Measurements from ENCODE around the gene CCL15.

The CCL15 gene

GRCh38 chr17:35988164-35988563 is 13.2 kb downstream of the CCL15 start:
- DNase-seq: no peak

GRCh38 chr17:35986643-35987042 is 14.7 kb downstream of the CCL15 start, which contains the start of gene CCL14:
TSS of gene CCL14 (minus strand) at chr17:35986729. CDS start at chr17:35986649, 80 bp downstream.
- no peak for DNase-seq

- DNase-seq: no peak
Measured at GRCh38 chr17:35984140-35984539, 17.2 kb downstream of the CCL15 start.

- DNase-seq: no peak
Measured at GRCh38 chr17:35982409-35983191, 18.8 kb downstream of the CCL15 start.

GRCh38 chr17:35981908-35982330 is 19.4 kb downstream of the CCL15 start:
- DNase-seq: no peak

GRCh38 chr17:35981246-35981645 is 20.1 kb downstream of the CCL15 start, which contains the start of gene CCL16:
TSS of gene CCL16 (minus strand) at chr17:35981497. CDS start at chr17:35981420, 77 bp downstream.
- DNase-seq: no peak

- no peak for DNase-seq
Measured at GRCh38 chr17:35978346-35978745, 23.0 kb downstream of the CCL15 start.

- DNase-seq: no peak
Measured at GRCh38 chr17:35977509-35977908, 23.8 kb downstream of the CCL15 start.

- DNase-seq: no peak
Measured at GRCh38 chr17:35973333-35974260, 27.8 kb downstream of the CCL15 start.

- no peak for DNase-seq
Measured at GRCh38 chr17:35972945-35973332, 28.4 kb downstream of the CCL15 start.

- DNase-seq: no peak
Measured at GRCh38 chr17:35972535-35972934, 28.8 kb downstream of the CCL15 start.

GRCh38 chr17:35972066-35972465 is 29.3 kb downstream of the CCL15 start:
- DNase-seq: no peak

- peak; percentile 78 for DNase-seq
Measured at GRCh38 chr17:35969558-35970380, 31.6 kb downstream of the CCL15 start.

- DNase-seq: no peak
Measured at GRCh38 chr17:35968520-35969054, 32.8 kb downstream of the CCL15 start.

- no peak for DNase-seq
Measured at GRCh38 chr17:35965272-35965671, 36.1 kb downstream of the CCL15 start.

- no peak for DNase-seq
Measured at GRCh38 chr17:35963663-35964062, 37.7 kb downstream of the CCL15 start.

- no peak for DNase-seq
Measured at GRCh38 chr17:35953720-35954119, 47.6 kb downstream of the CCL15 start.

- no peak for DNase-seq
Measured at GRCh38 chr17:35949401-35949800, 52.0 kb downstream of the CCL15 start.

GRCh38 chr17:35948092-35948491 is 53.3 kb downstream of the CCL15 start:
- no peak for DNase-seq
